KOPT-K1 (cell line): Measurements from ENCODE around the gene KIF5A.
"Not testable (repeated sequence)": the region's sequence is repeated elsewhere in the genome, so short reads cannot be mapped to it uniquely, and the experiment has no call there.

ENCODE experiments used
- H3K27ac ChIP-seq: fragments of 200-600 bp; sonication (generic); 2 replicates; pipeline ENCODE4 v1.5.1; 2016; ENCODE audit warnings: antibody characterized with exemption, mild to moderate bottlenecking, low read depth, low read length; ENCODE audit not compliant: poor library complexity, severe bottlenecking
- H3K36me3 ChIP-seq: fragments of 200-600 bp; sonication (generic); 2 replicates; pipeline ENCODE4 v1.5.1; 2017; ENCODE audit warnings: antibody characterized with exemption, mild to moderate bottlenecking, low read length, moderate library complexity; ENCODE audit not compliant: insufficient read depth
- H3K9me3 ChIP-seq: fragments of 200-600 bp; sonication (generic); 2 replicates; pipeline ENCODE4 v1.5.1; 2017; ENCODE audit warnings: antibody characterized with exemption, low read length, mild to moderate bottlenecking; ENCODE audit not compliant: insufficient read depth, poor library complexity, severe bottlenecking

KIF5A gene

GRCh38 chr12:57516617-57517153, 33.2 kb upstream of the KIF5A start:
- H3K36me3 ChIP-seq: peaks cover 80% of the 10 kb centered on the region
- H3K9me3 ChIP-seq: no peaks in the 10 kb centered on the region

GRCh38 chr12:57517187-57517586, 32.7 kb upstream of the KIF5A start:
- peaks cover 75% of the 10 kb centered on the region for H3K36me3 ChIP-seq
- H3K9me3 ChIP-seq: no peaks in the 10 kb centered on the region
- no peak overlapping the region for H3K27ac ChIP-seq

More at GRCh38 chr12:57516617-57517153, 33.2 kb upstream of the KIF5A start:
- H3K27ac ChIP-seq: no peak overlapping the region

GRCh38 chr12:57517718-57518117, 32.1 kb upstream of the KIF5A start:
- peaks cover 70% of the 10 kb centered on the region for H3K36me3 ChIP-seq
- not testable (repeated sequence) for H3K9me3 ChIP-seq, H3K27ac ChIP-seq

- peaks cover 63% of the 10 kb centered on the region for H3K36me3 ChIP-seq
- H3K27ac ChIP-seq: no peak overlapping the region
- H3K9me3 ChIP-seq: no peaks in the 10 kb centered on the region
Observed at GRCh38 chr12:57518176-57518919, 31.5 kb upstream of the KIF5A start.

- Histone ChIP-seq H3K9me3 (no peaks in the 10 kb centered on the region), H3K36me3 (peaks cover 58% of the 10 kb centered on the region), H3K27ac (peak overlapping the region; percentile 78)
Observed at GRCh38 chr12:57518920-57519795, 30.7 kb upstream of the KIF5A start.

- H3K36me3 ChIP-seq: peaks cover 58% of the 10 kb centered on the region
- H3K27ac ChIP-seq: peak overlapping the region; percentile 78
- no peaks in the 10 kb centered on the region for H3K9me3 ChIP-seq
Observed at GRCh38 chr12:57519796-57520052, 30.1 kb upstream of the KIF5A start.

GRCh38 chr12:57520053-57520818, 29.6 kb upstream of the KIF5A start, which contains the start of gene DDIT3:
DDIT3 (minus strand) TSS chr12:57520514; CDS start chr12:57517406, 3,108 bp downstream.
- H3K9me3 ChIP-seq: no peaks in the 10 kb centered on the region
- H3K27ac ChIP-seq: peak within 1 kb of the TSS; percentile 96
- H3K36me3 ChIP-seq: peaks cover 58% of the 10 kb centered on the region

GRCh38 chr12:57521525-57522010, 28.3 kb upstream of the KIF5A start:
- H3K9me3 ChIP-seq: no peaks in the 10 kb centered on the region
- peak overlapping the region; percentile 96 for H3K27ac ChIP-seq
- peaks cover 57% of the 10 kb centered on the region for H3K36me3 ChIP-seq

GRCh38 chr12:57522011-57522886, 27.6 kb upstream of the KIF5A start, which contains the start of gene MBD6:
MBD6 (plus strand) TSS chr12:57522824; CDS start chr12:57524304, 1,480 bp downstream.
- H3K27ac ChIP-seq: peak within 1 kb of the TSS; percentile 96
- H3K36me3 ChIP-seq: peaks cover 57% of the 10 kb centered on the region
- no peaks in the 10 kb centered on the region for H3K9me3 ChIP-seq

GRCh38 chr12:57522887-57523705, 26.7 kb upstream of the KIF5A start:
- Histone ChIP-seq H3K27ac (peak overlapping the region; percentile 96), H3K36me3 (peaks cover 57% of the 10 kb centered on the region)

GRCh38 chr12:57523706-57524614, 25.9 kb upstream of the KIF5A start:
- Histone ChIP-seq H3K27ac (peak overlapping the region; percentile 96), H3K36me3 (peaks cover 57% of the 10 kb centered on the region), H3K9me3 (no peaks in the 10 kb centered on the region)

More at GRCh38 chr12:57522887-57523705, 26.7 kb upstream of the KIF5A start:
- no peaks in the 10 kb centered on the region for H3K9me3 ChIP-seq

- H3K36me3 ChIP-seq: peaks cover 60% of the 10 kb centered on the region
- H3K9me3 ChIP-seq: no peaks in the 10 kb centered on the region
- peak overlapping the region; percentile 96 for H3K27ac ChIP-seq
Observed at GRCh38 chr12:57524814-57525614, 24.8 kb upstream of the KIF5A start.
